B cell (primary cell): Measurements from ENCODE around the gene CD8B. TPM values are rescaled to one million over a fixed set of nuclear protein-coding genes. Genes with fewer than 3 reads are reported as not detected.

Source experiments
- ATAC-seq: fragments of 200-7000 bp; cut with Tn5 transposase; one replicate; pipeline ENCODE4 v1.10.0; 2021; ENCODE audit warnings: low read depth, mild to moderate bottlenecking, moderate number of reproducible peaks, moderate library complexity
- CTCF ChIA-PET: fragments of 350-600 bp; sonication (Branson Sonifier 250); formaldehyde crosslinking; loops from one replicate; lab custom pipeline; 2021; ENCODE audit warnings: antibody characterized with exemption, inconsistent platforms; lab: Charles Lee
- POLR2A ChIA-PET: fragments of 350-600 bp; sonication (Branson Sonifier 250); formaldehyde crosslinking; loops from one replicate; lab custom pipeline; 2021; ENCODE audit warnings: antibody characterized with exemption; lab: Charles Lee
- DNase-seq: peaks from one replicate; pipeline ENCODE4 v3.0.0; 2013
- H2AFZ ChIP-seq: 2 replicates; pipeline ENCODE4 v1.6.1; 2012; ENCODE audit warnings: mild to moderate bottlenecking, low read depth, low read length; ENCODE audit not compliant: insufficient read depth, poor library complexity, severe bottlenecking
- H3K27ac ChIP-seq, 2 donors: 1 replicate in 1 of 2; 2 replicates in 1 of 2; pipeline ENCODE4 v1.5.1; 2012 to 2013; ENCODE audit warnings: low read length in 2 of 2, mild to moderate bottlenecking in 2 of 2, moderate library complexity in 1 of 2
- H3K27me3 ChIP-seq, 4 experiments: fragments of 200-600 bp in 1 of 4; sonication (generic) in 1 of 4; replicated peaks in 1 of 4; 1 replicate in 2 of 4; 2 replicates in 2 of 4; pipeline versions ENCODE4 v1.6.1 to v1.7.0; 2013 to 2016; ENCODE audit warnings: low read length in 3 of 4, mild to moderate bottlenecking in 2 of 4, mixed read lengths in 1 of 4, moderate library complexity in 1 of 4; ENCODE audit not compliant: insufficient read depth in 4 of 4, control insufficient read depth in 3 of 4; ENCODE audit errors: control extremely low read depth in 1 of 4
- H3K36me3 ChIP-seq, 2 experiments: replicated peaks in 1 of 2; 1 replicate in 1 of 2; 2 replicates in 1 of 2; pipeline versions ENCODE4 v1.6.1 to v1.7.1; 2013; ENCODE audit warnings: low read length in 1 of 2; ENCODE audit not compliant: insufficient read depth in 2 of 2, control insufficient read depth in 1 of 2; ENCODE audit errors: control extremely low read depth in 1 of 2, extremely low read depth in 1 of 2
- H3K4me1 ChIP-seq, 2 donors: fragments of 200-600 bp in 1 of 2; sonication (generic) in 1 of 2; 1 replicate in 1 of 2; 2 replicates in 1 of 2; pipeline versions ENCODE4 v1.5.1 to v1.6.1; 2013 to 2017; ENCODE audit warnings: low read length in 2 of 2; ENCODE audit not compliant: control insufficient read depth in 2 of 2, insufficient read depth in 2 of 2
- H3K4me2 ChIP-seq: replicated peaks from 2 replicates; pipeline ENCODE3; 2012; ENCODE audit warnings: mild to moderate bottlenecking, low read depth, low read length; ENCODE audit not compliant: poor library complexity, severe bottlenecking
- H3K4me3 ChIP-seq, 5 experiments: fragments of 200-600 bp in 1 of 5; sonication (generic) in 1 of 5; 1 replicate in 3 of 5; 2 replicates in 2 of 5; pipeline versions ENCODE4 v1.5.1 to v1.7.0; 2011 to 2016; ENCODE audit warnings: low read length in 4 of 5, mild to moderate bottlenecking in 4 of 5, low read depth in 2 of 5, control low read depth in 1 of 5, moderate library complexity in 1 of 5; ENCODE audit not compliant: insufficient read depth in 1 of 5; ENCODE audit errors: control extremely low read depth in 1 of 5, extremely low read depth in 1 of 5
- H3K79me2 ChIP-seq: fragments of 200-600 bp; sonication (generic); one replicate; pipeline ENCODE4 v1.6.0; 2016; ENCODE audit warnings: low read length; ENCODE audit not compliant: control insufficient read depth, insufficient read depth
- H3K9ac ChIP-seq: fragments of 200-600 bp; sonication (generic); 2 replicates; pipeline ENCODE4 v1.6.1; 2017; ENCODE audit warnings: mild to moderate bottlenecking, low read length, moderate library complexity
- H3K9me3 ChIP-seq, 3 donors: one replicate each; pipeline versions ENCODE4 v1.6.1 to v1.7.1; 2013; ENCODE audit warnings: low read length in 2 of 3; ENCODE audit not compliant: control insufficient read depth in 2 of 3, insufficient read depth in 1 of 3; ENCODE audit errors: control extremely low read depth in 1 of 3
- H4K20me1 ChIP-seq: 2 replicates; pipeline ENCODE4 v1.6.0; 2012; ENCODE audit warnings: mild to moderate bottlenecking, low read length; ENCODE audit not compliant: insufficient read depth, control insufficient read depth, poor library complexity, severe bottlenecking
- H3K27ac Mint-ChIP-seq: one replicate; pipeline ENCODE4 v1.8.0; 2021; ENCODE audit warnings: mixed read lengths
- H3K27me3 Mint-ChIP-seq: one replicate; pipeline ENCODE4 v1.8.0; 2021; ENCODE audit warnings: mixed read lengths
- H3K4me1 Mint-ChIP-seq: one replicate; pipeline ENCODE4 v1.8.0; 2021; ENCODE audit warnings: mixed read lengths
- H3K4me3 Mint-ChIP-seq: one replicate; pipeline ENCODE4 v1.8.0; 2021; ENCODE audit warnings: mixed read lengths
- H3K9me3 Mint-ChIP-seq: one replicate; pipeline ENCODE4 v1.8.0; 2022; ENCODE audit warnings: mixed read lengths; ENCODE audit not compliant: insufficient read depth
- EZH2 ChIP-seq: IDR thresholded peaks from 2 replicates; pipeline ENCODE4 v1.6.1; 2012; ENCODE audit warnings: borderline replicate concordance, low read depth, mild to moderate bottlenecking, moderate library complexity, low read length; ENCODE audit not compliant: insufficient read depth, poor library complexity, severe bottlenecking
- WGBS: methylation state at CpG from one replicate; pipeline ENCODE4 v1.1.5; 2013; ENCODE audit warnings: missing lambda C conversion rate; ENCODE audit not compliant: insufficient coverage; 5-methylcytosine and 5-hydroxymethylcytosine counted together
- intact Hi-C: fragments of 100-400 bp; cut with micrococcal nuclease; formaldehyde crosslinking; loops from one replicate; pipeline ENCODE4 v1.10.0; 2022
- polyA plus RNA-seq: library from polyadenylated mRNA; depleted of rRNA; stranded (reverse); fragments of >200 nt; gene quantifications from 2 replicates; pipeline ENCODE4 v1.2.3, GENCODE V29; 2012
- total RNA-seq, 2 donors: library from RNA; stranded (reverse); fragments of 120-200 nt in 1 of 2; gene quantifications; 1 replicate in 1 of 2; 2 replicates in 1 of 2; pipeline versions ENCODE4 v1.2.3 to v1.2.4, GENCODE V29; 2013 to 2022
- TF ChIP-seq, protein P1 (sequence below): fragments of 200-600 bp; IDR thresholded peaks from one replicate; pipeline ENCODE4 v1.8.0; 2022; ENCODE audit warnings: antibody characterized with exemption, mild to moderate bottlenecking

CD8B gene
- total and polyA plus RNA-seq, 2 donors (not counting 1 experiment from before 2014, with no cell fraction given): 0.45 TPM; not detected in 1

DNA sequence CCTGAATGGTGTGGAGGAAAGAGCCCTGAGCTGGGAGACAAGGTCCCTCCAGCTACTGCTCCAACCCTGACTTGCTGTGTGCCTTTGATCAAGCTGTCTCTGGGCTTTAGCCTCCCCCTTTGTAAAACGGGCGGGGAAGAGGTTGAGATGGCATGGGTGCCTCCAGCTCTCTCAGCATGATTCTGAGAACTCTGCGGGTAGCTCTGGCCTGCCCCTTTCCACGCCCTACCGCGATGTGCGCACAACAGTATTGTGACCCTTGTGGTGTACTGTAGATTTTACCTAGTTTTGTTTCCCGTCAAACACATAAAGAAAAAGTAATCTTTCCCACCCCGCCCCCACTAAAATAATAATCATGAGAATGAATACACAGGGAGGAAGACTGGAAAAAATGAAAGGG, 76.2 kb downstream of the CD8B start:
- CTCF ChIA-PET: no interaction called here
- Mint-ChIP-seq H3K27me3 (peaks cover 15% of the 10 kb centered on the region), H3K4me3 (no peak overlapping the region), H3K9me3 (no peaks in the 10 kb centered on the region), H3K27ac (no peak overlapping the region), H3K4me1 (peaks cover 28% of the 10 kb centered on the region)
- Histone ChIP-seq H3K4me3 (no peak overlapping the region), H3K9me3 (peaks cover 0 to 12% (median 0%) of the 10 kb centered on the region in 3 donors), H3K27me3 (peaks cover 0 to 21% (median 7%) of the 10 kb centered on the region in 4 experiments), H2AFZ (no peak overlapping the region), H4K20me1 (no peaks in the 10 kb centered on the region), H3K79me2 (no peaks in the 10 kb centered on the region), H3K9ac (no peak overlapping the region), H3K4me1 (peaks cover 30 to 38% of the 10 kb centered on the region in 2 donors), H3K36me3 (no peaks in the 10 kb centered on the region), H3K4me2 (no peak overlapping the region), H3K27ac (no peak overlapping the region)
- 86% methylated on average over 2 of the region's 9 CpGs for WGBS
- no peak for ATAC-seq
- intact Hi-C loops: no loop called here
- DNase-seq: no peak
- POLR2A ChIA-PET: no interaction called here
- no peak for TF ChIP-seq EZH2
- TF ChIP-seq, protein P1, sequence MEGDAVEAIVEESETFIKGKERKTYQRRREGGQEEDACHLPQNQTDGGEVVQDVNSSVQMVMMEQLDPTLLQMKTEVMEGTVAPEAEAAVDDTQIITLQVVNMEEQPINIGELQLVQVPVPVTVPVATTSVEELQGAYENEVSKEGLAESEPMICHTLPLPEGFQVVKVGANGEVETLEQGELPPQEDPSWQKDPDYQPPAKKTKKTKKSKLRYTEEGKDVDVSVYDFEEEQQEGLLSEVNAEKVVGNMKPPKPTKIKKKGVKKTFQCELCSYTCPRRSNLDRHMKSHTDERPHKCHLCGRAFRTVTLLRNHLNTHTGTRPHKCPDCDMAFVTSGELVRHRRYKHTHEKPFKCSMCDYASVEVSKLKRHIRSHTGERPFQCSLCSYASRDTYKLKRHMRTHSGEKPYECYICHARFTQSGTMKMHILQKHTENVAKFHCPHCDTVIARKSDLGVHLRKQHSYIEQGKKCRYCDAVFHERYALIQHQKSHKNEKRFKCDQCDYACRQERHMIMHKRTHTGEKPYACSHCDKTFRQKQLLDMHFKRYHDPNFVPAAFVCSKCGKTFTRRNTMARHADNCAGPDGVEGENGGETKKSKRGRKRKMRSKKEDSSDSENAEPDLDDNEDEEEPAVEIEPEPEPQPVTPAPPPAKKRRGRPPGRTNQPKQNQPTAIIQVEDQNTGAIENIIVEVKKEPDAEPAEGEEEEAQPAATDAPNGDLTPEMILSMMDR: no peak

DNA sequence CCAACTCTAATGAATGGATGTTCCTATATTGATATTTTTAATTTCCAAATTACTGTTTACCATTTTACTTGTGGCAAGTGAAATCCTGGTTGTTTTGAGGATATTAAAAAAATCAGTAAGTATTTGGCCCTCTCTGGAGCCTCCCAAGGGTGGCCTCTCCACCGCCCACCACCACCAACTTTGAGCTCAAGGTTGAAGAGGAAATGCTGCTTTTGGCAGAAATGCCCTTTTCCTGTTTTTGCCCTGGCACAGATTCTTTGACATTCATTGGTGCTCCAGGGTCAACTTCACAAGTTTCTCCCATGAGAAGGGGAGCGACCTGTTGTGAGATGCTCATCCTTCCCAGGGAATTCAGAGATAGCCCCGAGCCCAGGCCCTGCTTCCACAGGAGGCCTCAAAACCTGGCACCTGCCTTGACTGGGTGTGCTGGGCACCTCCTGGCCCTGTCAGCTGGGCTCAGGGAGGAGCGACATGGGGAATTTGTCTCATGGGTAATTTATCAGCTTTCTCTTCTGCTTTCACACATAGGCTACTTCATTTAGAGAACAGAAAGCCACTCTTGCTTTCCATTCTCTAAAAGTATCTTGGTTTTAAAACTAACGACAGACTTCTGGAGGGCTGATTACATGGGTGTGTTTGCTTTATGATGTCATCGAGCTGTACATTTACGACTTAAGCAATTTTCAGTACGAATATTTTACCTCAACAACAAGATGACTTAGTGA, 77.9 kb downstream of the CD8B start:
- H3K79me2 ChIP-seq: no peaks in the 10 kb centered on the region
- peak overlapping the region; percentile 43 for H3K4me2 ChIP-seq
- no peaks in the 10 kb centered on the region for H4K20me1 ChIP-seq
- H3K9me3 ChIP-seq: peaks cover 0 to under 1% (median 0%) of the 10 kb centered on the region in 3 donors
- H3K4me1 ChIP-seq: peaks cover 14 to 23% of the 10 kb centered on the region in 2 donors
- peak overlapping the region in 1 of 2 donors; percentile 67 for H3K27ac ChIP-seq
- H3K4me1 Mint-ChIP-seq: peaks cover 20% of the 10 kb centered on the region
- 86% methylated on average over 3 of the region's 8 CpGs for WGBS
- H2AFZ ChIP-seq: peak overlapping the region; percentile 47
- CTCF ChIA-PET: interaction anchor here (0.6 to 0.7 kb wide), 2 partner anchors 25 to 1729 kb away, joined by 3 read pairs; no protein-coding TSS in a partner anchor
- intact Hi-C loops: no loop called here
- peak overlapping the region; percentile 36 for H3K9ac ChIP-seq
- TF ChIP-seq, protein P1: no peak
- TF ChIP-seq EZH2: no peak
- H3K27me3 ChIP-seq: peaks cover 0 to 6% (median 0%) of the 10 kb centered on the region in 4 experiments
- H3K27ac Mint-ChIP-seq: peak overlapping the region; percentile 85
- no peaks in the 10 kb centered on the region for H3K36me3 ChIP-seq
- ATAC-seq (peak; percentile 68), DNase-seq (peak; percentile 59)
- H3K9me3 Mint-ChIP-seq: no peaks in the 10 kb centered on the region
- H3K4me3 ChIP-seq: no peak overlapping the region
- peak overlapping the region; percentile 78 for H3K4me3 Mint-ChIP-seq
- peaks cover 10% of the 10 kb centered on the region for H3K27me3 Mint-ChIP-seq
- POLR2A ChIA-PET: no interaction called here
